Calu3 (cell line): ENCODE measurements around the gene CLASP2. TPM values are rescaled to one million over a fixed set of nuclear protein-coding genes. Genes with fewer than 3 reads are reported as not detected.

ENCODE experiments used
- BruUV-seq: library from RNA; stranded (reverse); fragments of 400-500 nt; replicated peaks from 2 replicates; lab custom pipeline; 2021; lab: Mats Ljungman, UMichigan
- CTCF ChIA-PET: fragments of 300-600 bp; sonication (Branson Sonifier 250); formaldehyde crosslinking; loops from one replicate; lab custom pipeline; 2022; ENCODE audit warnings: antibody characterized with exemption; lab: Charles Lee
- DNase-seq: peaks from one replicate; pipeline ENCODE4 v3.0.0; 2022
- H3K27ac Mint-ChIP-seq: one replicate; pipeline ENCODE4 v1.8.0; 2022; ENCODE audit warnings: mixed read lengths; ENCODE audit not compliant: unreplicated experiment
- H3K27me3 Mint-ChIP-seq: one replicate; pipeline ENCODE4 v1.8.0; 2022; ENCODE audit warnings: mixed read lengths; ENCODE audit not compliant: unreplicated experiment
- H3K36me3 Mint-ChIP-seq: one replicate; pipeline ENCODE4 v1.8.0; 2022; ENCODE audit warnings: mild to moderate bottlenecking, moderate library complexity, mixed read lengths; ENCODE audit not compliant: insufficient read depth, unreplicated experiment
- H3K4me1 Mint-ChIP-seq: one replicate; pipeline ENCODE4 v1.8.0; 2022; ENCODE audit warnings: mild to moderate bottlenecking, low read depth, mixed read lengths; ENCODE audit not compliant: unreplicated experiment
- H3K4me3 Mint-ChIP-seq: one replicate; pipeline ENCODE4 v1.8.0; 2022; ENCODE audit warnings: mild to moderate bottlenecking, low read depth, moderate library complexity, mixed read lengths; ENCODE audit not compliant: unreplicated experiment
- H3K9me3 Mint-ChIP-seq: one replicate; pipeline ENCODE4 v1.8.0; 2022; ENCODE audit warnings: low read depth, mixed read lengths; ENCODE audit not compliant: unreplicated experiment
- CTCF ChIP-seq: fragments of 200-600 bp; IDR thresholded peaks from one replicate; pipeline ENCODE4 v1.8.0; 2022; ENCODE audit warnings: antibody characterized with exemption; ENCODE audit not compliant: unreplicated experiment
- intact Hi-C: fragments of 100-400 bp; cut with micrococcal nuclease; formaldehyde crosslinking; loops from one replicate; pipeline ENCODE4 v1.10.0; 2022; ENCODE audit not compliant: unreplicated experiment
- total RNA-seq: library from RNA; stranded (reverse); gene quantifications from 2 replicates; pipeline ENCODE4 v1.2.3, GENCODE V29; 2022

CLASP2 gene
- total RNA-seq, 1 experiment from 2014 or later: 56.4 TPM

GRCh38 chr3:33523093-33523667 lies 194.9 kb downstream of the CLASP2 start:
- CTCF ChIA-PET: no interaction called here
- BruUV-seq: no TSS peak
- Mint-ChIP-seq H3K4me1 (no peaks in the 10 kb centered on the region), H3K27ac (no peak overlapping the region), H3K9me3 (peaks cover 12% of the 10 kb centered on the region), H3K27me3 (no peaks in the 10 kb centered on the region), H3K4me3 (no peak overlapping the region), H3K36me3 (no peaks in the 10 kb centered on the region)
- TF ChIP-seq CTCF: no peak
- intact Hi-C loops: no loop called here
- no peak for DNase-seq

DNA sequence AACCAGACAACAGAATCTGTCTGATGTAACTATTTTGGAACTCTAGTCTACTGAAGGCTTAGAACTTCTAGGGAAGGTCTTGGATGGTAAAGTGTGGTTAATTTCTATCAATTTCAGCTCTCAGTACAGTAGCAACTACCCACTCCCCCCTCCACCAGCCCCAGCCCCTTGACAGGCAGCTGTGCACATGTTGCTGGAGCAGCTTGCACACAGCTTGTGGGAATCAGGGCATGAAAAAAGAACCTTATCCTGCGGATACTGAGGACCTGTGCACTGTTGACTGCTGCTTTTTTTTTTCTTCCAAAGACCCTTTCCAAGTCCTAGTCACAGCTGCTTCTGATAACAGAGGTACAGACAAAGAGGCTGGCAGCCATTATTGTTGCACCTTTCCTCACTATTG lies 196.3 kb downstream of the CLASP2 start:
- TF ChIP-seq CTCF: no peak
- DNase-seq: no peak
- H3K27me3 Mint-ChIP-seq: no peaks in the 10 kb centered on the region
- intact Hi-C loops: no loop called here
- no peak overlapping the region for H3K27ac Mint-ChIP-seq
- no peaks in the 10 kb centered on the region for H3K4me1 Mint-ChIP-seq
- no peak overlapping the region for H3K4me3 Mint-ChIP-seq
- H3K36me3 Mint-ChIP-seq: no peaks in the 10 kb centered on the region
- CTCF ChIA-PET: no interaction called here
- BruUV-seq: no TSS peak
- H3K9me3 Mint-ChIP-seq: peaks cover 7% of the 10 kb centered on the region

GRCh38 chr3:33513262-33513863 lies 204.7 kb downstream of the CLASP2 start:
- H3K9me3 Mint-ChIP-seq: no peaks in the 10 kb centered on the region
- no peak overlapping the region for H3K27ac Mint-ChIP-seq
- H3K36me3 Mint-ChIP-seq: peaks cover 5% of the 10 kb centered on the region
- no TSS peak for BruUV-seq
- no peaks in the 10 kb centered on the region for H3K4me1 Mint-ChIP-seq
- H3K27me3 Mint-ChIP-seq: no peaks in the 10 kb centered on the region
- no peak overlapping the region for H3K4me3 Mint-ChIP-seq
- TF ChIP-seq CTCF: no peak
- no peak for DNase-seq
- CTCF ChIA-PET: no interaction called here
- intact Hi-C loops: no loop called here

- intact Hi-C loops: no loop called here
- no peaks in the 10 kb centered on the region for H3K4me1 Mint-ChIP-seq
- no peak for DNase-seq
- CTCF ChIA-PET: no interaction called here
- no peak overlapping the region for H3K27ac Mint-ChIP-seq
- H3K27me3 Mint-ChIP-seq: no peaks in the 10 kb centered on the region
- BruUV-seq: no TSS peak
- H3K4me3 Mint-ChIP-seq: no peak overlapping the region
- H3K36me3 Mint-ChIP-seq: peaks cover 2% of the 10 kb centered on the region
- H3K9me3 Mint-ChIP-seq: no peaks in the 10 kb centered on the region
- TF ChIP-seq CTCF: no peak
These were observed 213.0 kb downstream of the CLASP2 start for GRCh38 chr3:33505027-33505426.
